H1 (cell line): Measurements from ENCODE around the gene SOCS7. TPM values are rescaled to one million over a fixed set of nuclear protein-coding genes. Genes with fewer than 3 reads are reported as not detected.

Source experiments
- CTCF ChIA-PET: fragments of 300-600 bp; sonication (Branson Sonifier 250); formaldehyde crosslinking; loops from one replicate; lab custom pipeline; 2021; ENCODE audit not compliant: partially characterized antibody; lab: Charles Lee
- POLR2A ChIA-PET: fragments of 300-600 bp; sonication (Branson Sonifier 250); formaldehyde crosslinking; loops from one replicate; lab custom pipeline; 2021; ENCODE audit warnings: inconsistent platforms; ENCODE audit not compliant: partially characterized antibody; lab: Charles Lee
- DNase-seq, 2 experiments: peaks; one replicate each; pipeline versions ENCODE4 v3.0.0 to v3.0.0-alpha.2; 2010 to 2022; ENCODE audit warnings: low spot score in 2 of 2, low read depth in 1 of 2, mixed read lengths in 1 of 2
- FAIRE-seq: peaks from 2 replicates; lab custom pipeline; 2011; peaks lifted over from hg19 to GRCh38; lab: Jason Lieb, UNC
- H2AFZ ChIP-seq: 2 replicates; pipeline ENCODE4 v1.8.1; 2012; ENCODE audit warnings: low read length, inconsistent platforms
- H2AK5ac ChIP-seq: 2 replicates; pipeline ENCODE4 v1.6.1; 2013; ENCODE audit warnings: low read depth, low read length
- H2BK120ac ChIP-seq: replicated peaks from 2 replicates; pipeline ENCODE3; 2013; ENCODE audit warnings: low read depth, low read length, inconsistent platforms
- H2BK12ac ChIP-seq: 2 replicates; pipeline ENCODE4 v1.6.1; 2013; ENCODE audit warnings: low read depth, low read length
- H2BK15ac ChIP-seq: 2 replicates; pipeline ENCODE4 v1.6.1; 2013; ENCODE audit warnings: low read length
- H2BK20ac ChIP-seq: 2 replicates; pipeline ENCODE4 v1.6.1; 2013; ENCODE audit warnings: low read length
- H2BK5ac ChIP-seq: 2 replicates; pipeline ENCODE4 v1.6.1; 2013; ENCODE audit warnings: low read depth, low read length
- H3K14ac ChIP-seq: 2 replicates; pipeline ENCODE4 v1.6.1; 2013; ENCODE audit warnings: inconsistent platforms; ENCODE audit not compliant: insufficient read length
- H3K18ac ChIP-seq: 2 replicates; pipeline ENCODE4 v1.6.1; 2013; ENCODE audit warnings: low read length; ENCODE audit errors: extremely low read depth
- H3K23ac ChIP-seq: 2 replicates; pipeline ENCODE4 v1.6.1; 2013; ENCODE audit warnings: inconsistent platforms; ENCODE audit not compliant: insufficient read length
- H3K23me2 ChIP-seq: 2 replicates; pipeline ENCODE4 v1.6.1; 2013; ENCODE audit warnings: low read depth, low read length
- H3K27ac ChIP-seq: 2 replicates; pipeline ENCODE4 v1.6.1; 2011; ENCODE audit warnings: low read depth, low read length, inconsistent platforms
- H3K27me3 ChIP-seq, 4 experiments: replicated peaks in 1 of 4; 1 replicate in 1 of 4; 2 replicates in 3 of 4; pipeline versions ENCODE4 v1.6.1 to v1.8.1; 2011 to 2013; ENCODE audit warnings: low read length in 3 of 4, mild to moderate bottlenecking in 3 of 4, inconsistent platforms in 2 of 4, mixed read lengths in 2 of 4, moderate library complexity in 1 of 4; ENCODE audit not compliant: control insufficient read depth in 3 of 4, insufficient read depth in 3 of 4; ENCODE audit errors: extremely low read depth in 1 of 4
- H3K36me3 ChIP-seq, 4 experiments: 2 replicates each; pipeline versions ENCODE4 v1.6.1 to v1.8.1; 2011 to 2013; ENCODE audit warnings: mild to moderate bottlenecking in 4 of 4, low read length in 3 of 4, moderate library complexity in 2 of 4, control low read depth in 1 of 4, inconsistent platforms in 1 of 4; ENCODE audit not compliant: insufficient read depth in 4 of 4, control insufficient read depth in 2 of 4
- H3K4ac ChIP-seq: replicated peaks from 2 replicates; pipeline ENCODE3; 2013; ENCODE audit warnings: low read length, low read depth, mixed read lengths, inconsistent platforms; ENCODE audit not compliant: insufficient read length
- H3K4me1 ChIP-seq, 4 experiments: replicated peaks in 1 of 4; 1 replicate in 1 of 4; 2 replicates in 3 of 4; pipeline versions ENCODE4 v1.6.1 to v1.8.1; 2011 to 2013; ENCODE audit warnings: low read length in 3 of 4, inconsistent platforms in 2 of 4, mixed read lengths in 1 of 4; ENCODE audit not compliant: insufficient read depth in 4 of 4, control insufficient read depth in 3 of 4
- H3K4me2 ChIP-seq, 2 experiments: 2 replicates each; pipeline versions ENCODE4 v1.6.1 to v1.8.1; 2011 to 2013; ENCODE audit warnings: low read depth in 2 of 2, low read length in 2 of 2, control low read depth in 1 of 2, inconsistent platforms in 1 of 2, mild to moderate bottlenecking in 1 of 2; ENCODE audit not compliant: insufficient read depth in 1 of 2
- H3K4me3 ChIP-seq, 4 experiments: fragments of 200-600, 300-600 bp in 1 of 4; sonication (generic), shearing (Covaris generic), sonication (Bioruptor Twin) in 1 of 4; 2 replicates each; pipeline versions ENCODE4 v1.5.1 to v1.8.1; 2011 to 2016; ENCODE audit warnings: low read length in 4 of 4, low read depth in 3 of 4, control low read depth in 2 of 4, inconsistent platforms in 2 of 4, mild to moderate bottlenecking in 2 of 4, mixed read lengths in 1 of 4, moderate library complexity in 1 of 4; ENCODE audit not compliant: insufficient read depth in 2 of 4; ENCODE audit errors: extremely low read depth in 1 of 4
- H3K56ac ChIP-seq: replicated peaks from 2 replicates; pipeline ENCODE3; 2013; ENCODE audit warnings: low read depth, mild to moderate bottlenecking, mixed read lengths, low read length, inconsistent platforms; ENCODE audit not compliant: insufficient read length
- H3K79me1 ChIP-seq: 2 replicates; pipeline ENCODE4 v1.6.1; 2013; ENCODE audit warnings: low read depth, low read length, control low read depth
- H3K79me2 ChIP-seq, 2 experiments: 2 replicates each; pipeline versions ENCODE4 v1.6.1 to v1.8.1; 2012 to 2013; ENCODE audit warnings: low read length in 2 of 2, mild to moderate bottlenecking in 2 of 2, inconsistent platforms in 1 of 2; ENCODE audit not compliant: insufficient read depth in 2 of 2, control insufficient read depth in 1 of 2
- H3K9ac ChIP-seq, 4 experiments: replicated peaks in 1 of 4; 1 replicate in 1 of 4; 2 replicates in 3 of 4; pipeline versions ENCODE4 v1.6.1 to v1.8.1; 2011 to 2013; ENCODE audit warnings: low read depth in 3 of 4, low read length in 3 of 4, control low read depth in 2 of 4, mild to moderate bottlenecking in 2 of 4, moderate library complexity in 2 of 4, inconsistent platforms in 1 of 4; ENCODE audit errors: extremely low read depth in 1 of 4
- H3K9me3 ChIP-seq, 2 experiments: 2 replicates each; pipeline versions ENCODE4 v1.6.1 to v1.8.1; 2012 to 2013; ENCODE audit warnings: mild to moderate bottlenecking in 2 of 2, moderate library complexity in 2 of 2, control low read depth in 1 of 2, inconsistent platforms in 1 of 2, low read depth in 1 of 2, low read length in 1 of 2, mixed read lengths in 1 of 2; ENCODE audit not compliant: insufficient read depth in 2 of 2
- H4K20me1 ChIP-seq, 2 experiments: replicated peaks in 1 of 2; 2 replicates each; pipeline versions ENCODE3 to v1.8.1; 2011 to 2013; ENCODE audit warnings: inconsistent platforms in 2 of 2, low read length in 2 of 2, mild to moderate bottlenecking in 1 of 2; ENCODE audit not compliant: insufficient read depth in 2 of 2, control insufficient read depth in 1 of 2
- H4K5ac ChIP-seq: 2 replicates; pipeline ENCODE4 v1.6.1; 2013; ENCODE audit warnings: low read length, low read depth, mixed read lengths, inconsistent platforms; ENCODE audit not compliant: insufficient read length
- H4K8ac ChIP-seq: 2 replicates; pipeline ENCODE4 v1.8.0; 2013; ENCODE audit warnings: mild to moderate bottlenecking, moderate library complexity, low read length, inconsistent platforms; ENCODE audit not compliant: insufficient read depth; ENCODE audit errors: extremely low read depth
- H4K91ac ChIP-seq: replicated peaks from 2 replicates; pipeline ENCODE3; 2013; ENCODE audit warnings: low read length, mixed read lengths, inconsistent platforms; ENCODE audit not compliant: insufficient read length
- ATF3 ChIP-seq: IDR thresholded peaks from 2 replicates; pipeline ENCODE4 v1.6.1; 2011; ENCODE audit warnings: low read depth, mild to moderate bottlenecking, low read length; ENCODE audit not compliant: insufficient read depth
- BACH1 ChIP-seq: IDR thresholded peaks from 2 replicates; pipeline ENCODE4 v1.6.1; 2012; ENCODE audit warnings: low read length, improper control_type of control experiment
- BCL11A ChIP-seq, 2 experiments: IDR thresholded peaks; one replicate each; pipeline ENCODE4 v1.6.1; 2011; ENCODE audit warnings: low read depth in 2 of 2, low read length in 2 of 2, mild to moderate bottlenecking in 2 of 2
- CBX5 ChIP-seq: fragments of 300-800, 300-1000 bp; sonication (generic); IDR thresholded peaks from 2 replicates; pipeline ENCODE4 v1.7.1; 2016; ENCODE audit warnings: antibody characterized with exemption, low read length, low read depth
- JUND ChIP-seq: IDR thresholded peaks from 2 replicates; pipeline ENCODE4 v1.6.1; 2011; ENCODE audit warnings: mild to moderate bottlenecking, improper control_type of control experiment, low read length
- POLR2AphosphoS5 ChIP-seq: IDR thresholded peaks from 2 replicates; pipeline ENCODE4 v1.6.1; 2011; ENCODE audit warnings: low read depth, low read length
- RNF2 ChIP-seq: fragments of 200-900, 300-1000 bp; sonication (generic); IDR thresholded peaks from 2 replicates; pipeline ENCODE4 v1.7.1; 2016; ENCODE audit warnings: borderline replicate concordance, low read depth, mild to moderate bottlenecking, antibody characterized with exemption, low read length; ENCODE audit not compliant: poor library complexity, severe bottlenecking; ENCODE audit errors: missing control alignments
- RXRA ChIP-seq: IDR thresholded peaks from 2 replicates; pipeline ENCODE4 v1.6.1; 2011; ENCODE audit warnings: low read depth, mild to moderate bottlenecking, low read length, moderate library complexity; ENCODE audit not compliant: insufficient read depth
- SP1 ChIP-seq: IDR thresholded peaks from 2 replicates; pipeline ENCODE4 v1.6.1; 2011; ENCODE audit warnings: low read depth, low read length
- TAF7 ChIP-seq: optimal IDR thresholded peaks from 2 replicates; pipeline ENCODE3; 2011; ENCODE audit warnings: low read depth, mild to moderate bottlenecking, inconsistent platforms, low read length, moderate library complexity, borderline replicate concordance
- YY1 ChIP-seq: IDR thresholded peaks from 2 replicates; pipeline ENCODE4 v1.6.1; 2011; ENCODE audit warnings: low read depth, mild to moderate bottlenecking, low read length
- WGBS, 2 experiments: shearing (Covaris generic) in 1 of 2; methylation state at CpG; one replicate each; pipeline versions ENCODE4 v1.1.6 to v1.1.7; 2013 to 2015; ENCODE audit warnings: low lambda C conversion rate in 2 of 2, mixed read lengths in 2 of 2, inconsistent platforms in 1 of 2, low coverage in 1 of 2, missing lambda C conversion rate in 1 of 2; ENCODE audit not compliant: insufficient replicate concordance in 2 of 2, insufficient coverage in 1 of 2, insufficient read length in 1 of 2; ENCODE audit errors: extremely low coverage in 1 of 2, missing lambda C conversion rate in 1 of 2; 5-methylcytosine and 5-hydroxymethylcytosine counted together
- polyA plus RNA-seq, 7 experiments: library from polyadenylated mRNA; depleted of rRNA in 3 of 7; stranded (reverse) in 5 of 7; unstranded in 2 of 7; fragments of >200 nt in 5 of 7; fragments of 200-250 nt in 2 of 7; gene quantifications; 1 replicate in 5 of 7; 2 replicates in 1 of 7; 4 replicates in 1 of 7; pipeline versions ENCODE4 v1.2.1 to v1.2.3, GENCODE V29; 2011 to 2013; ENCODE audit warnings: missing spikeins in 2 of 7, mixed read lengths in 2 of 7
- total RNA-seq: library from RNA; stranded (reverse); fragmentation: NEBNext Ultra II Directional; extraction: Animal tissue kit (Norgen Biotek cat#: 25700); gene quantifications from 2 replicates; pipeline ENCODE4 v1.2.1, GENCODE V29; 2021

SOCS7 gene
- total and polyA plus RNA-seq, 2 of the 8 experiments (the other 6 are each of a cell fraction or from before 2014, with no cell fraction given), result 13.5 to 26.9 TPM

GRCh38 chr17:38364741-38365140, 13.1 kb downstream of the SOCS7 start:
- H3K23me2 ChIP-seq, result no peaks in the 10 kb centered on the region
- no peak overlapping the region for H3K9ac ChIP-seq
- no peak overlapping the region for H4K5ac ChIP-seq
- H2BK20ac ChIP-seq, result no peak overlapping the region
- H3K23ac ChIP-seq, result no peak overlapping the region
- H3K4me2 ChIP-seq, result no peak overlapping the region
- H3K36me3 ChIP-seq, result peaks cover 6 to 31% (median 11%) of the 10 kb centered on the region in 4 experiments; a peak in 7 of 8 replicates
- no peak overlapping the region for H4K8ac ChIP-seq
- DNase-seq (no peak), FAIRE-seq (no peak)
- TF ChIP-seq POLR2AphosphoS5, result no peak
- TF ChIP-seq JUND, result no peak
- no peak for TF ChIP-seq ATF3
- no peak for TF ChIP-seq RNF2
- no peak for TF ChIP-seq CBX5
- TF ChIP-seq SP1, result no peak
- no peak for TF ChIP-seq RXRA
- no peak for TF ChIP-seq BACH1
- no peak for TF ChIP-seq YY1
- TF ChIP-seq BCL11A (IDR thresholded peaks at IDR 0.05; ENCODE audit: low read depth in 2 of 2, low read length in 2 of 2), result no peak
- TF ChIP-seq TAF7, result no peak
- no peaks in the 10 kb centered on the region for H4K20me1 ChIP-seq
- H2BK12ac ChIP-seq, result no peak overlapping the region
- CTCF ChIA-PET, result interaction anchor here (0.8 to 8.0 kb wide), 8 partner anchors 8 to 55 kb away, joined by 3 to 75 read pairs (median 22); no protein-coding TSS in a partner anchor
- no peak overlapping the region for H3K14ac ChIP-seq
- H3K79me2 ChIP-seq, result peaks cover 0 to 16% of the 10 kb centered on the region in 2 experiments; a peak in 2 of 4 replicates
- no peak overlapping the region for H3K27ac ChIP-seq
- H3K18ac ChIP-seq, result no peak overlapping the region
- H2BK120ac ChIP-seq, result no peak overlapping the region
- H3K56ac ChIP-seq, result no peak overlapping the region
- no peak overlapping the region for H2BK5ac ChIP-seq
- POLR2A ChIA-PET, result interaction anchor here (1.6 kb wide), 1 partner anchor 39 kb away, joined by 3 read pairs; no protein-coding TSS in a partner anchor
- no peaks in the 10 kb centered on the region; the same call in 1 of the 2 replicates for H3K79me1 ChIP-seq
- 95% methylated on average over 8 of the region's 8 CpGs; no CpG with 5 or more reads in 1 of the 2 experiments for WGBS, 2 experiments
- H4K91ac ChIP-seq, result no peak overlapping the region
- no peak overlapping the region for H3K4ac ChIP-seq
- peaks cover 0 to 4% (median 0%) of the 10 kb centered on the region in 4 experiments; a peak in 2 of 7 replicates for H3K4me1 ChIP-seq
- H2AFZ ChIP-seq, result no peak overlapping the region
- H2AK5ac ChIP-seq, result no peak overlapping the region
- H3K27me3 ChIP-seq, result no peaks in the 10 kb centered on the region
- H3K4me3 ChIP-seq, result no peak overlapping the region
- H2BK15ac ChIP-seq, result no peak overlapping the region
- no peaks in the 10 kb centered on the region for H3K9me3 ChIP-seq
